Tibial nerve (tissue), 4 donors: Measurements from ENCODE around the gene AUTS2.

ENCODE experiments used
- CTCF ChIP-seq, 5 experiments: fragments of 200-600 bp in 3 of 5; fragments of 450-650 bp in 2 of 5; sonication (generic) in 3 of 5; IDR thresholded peaks; one replicate each; pipeline ENCODE4 v1.5.1; 2016 to 2019; ENCODE audit warnings: antibody characterized with exemption in 5 of 5, mild to moderate bottlenecking in 3 of 5, moderate library complexity in 2 of 5
- EP300 ChIP-seq, 2 donors: sonication (generic); formaldehyde crosslinking; IDR thresholded peaks; one replicate each; pipeline ENCODE4 v1.6.1; 2017; ENCODE audit warnings: antibody characterized with exemption in 2 of 2, mild to moderate bottlenecking in 1 of 2

- TF ChIP-seq CTCF (IDR thresholded peaks at IDR 0.05) (no peak), EP300 (IDR thresholded peaks at IDR 0.05) (no peak)
Observed at GRCh38 chr7:69605070-69605469, 6.8 kb downstream of the AUTS2 start.
